Endometrium (tissue), 2 donors: Measurements from ENCODE around the gene ADAMTSL3.
"Not testable (repeated sequence)": the region's sequence is repeated elsewhere in the genome, so short reads cannot be mapped to it uniquely, and the experiment has no call there.

ENCODE experiments used
- FAIRE-seq: peaks from 2 replicates; lab custom pipeline; 2012; peaks lifted over from hg19 to GRCh38; lab: Jason Lieb, UNC
- donor health status: control.
- donor health status: control.

Gene ADAMTSL3

DNA sequence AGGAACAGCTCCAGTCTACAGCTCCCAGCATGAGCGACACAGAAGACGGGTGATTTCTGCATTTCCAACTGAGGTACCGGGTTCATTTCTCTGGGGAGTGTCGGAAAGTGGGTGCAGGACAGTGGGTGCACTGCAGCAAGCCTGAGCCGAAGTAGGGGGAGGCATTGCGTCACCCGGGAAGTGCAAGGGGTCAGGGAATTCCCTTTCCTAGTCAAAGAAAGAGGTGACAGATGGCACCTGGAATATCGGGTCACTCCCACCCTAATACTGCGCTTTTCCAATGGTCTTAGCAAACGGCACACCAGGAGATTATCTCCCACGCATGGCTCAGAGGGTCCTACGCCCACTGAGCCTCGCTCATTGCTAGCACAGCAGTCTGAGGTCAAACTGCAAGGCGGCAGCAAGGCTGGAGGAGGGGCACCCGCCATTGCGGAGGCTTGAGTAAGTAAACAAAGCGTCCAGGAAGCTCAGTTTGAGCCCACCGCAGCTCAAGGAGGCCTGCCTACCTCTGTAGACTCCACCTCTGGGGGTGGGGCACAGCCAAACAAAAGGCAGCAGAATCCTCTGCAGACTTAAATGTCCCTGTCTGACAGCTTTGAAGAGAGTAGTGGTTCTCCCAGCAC lies 388.6 kb downstream of the ADAMTSL3 start:
- not testable (repeated sequence) for FAIRE-seq

DNA sequence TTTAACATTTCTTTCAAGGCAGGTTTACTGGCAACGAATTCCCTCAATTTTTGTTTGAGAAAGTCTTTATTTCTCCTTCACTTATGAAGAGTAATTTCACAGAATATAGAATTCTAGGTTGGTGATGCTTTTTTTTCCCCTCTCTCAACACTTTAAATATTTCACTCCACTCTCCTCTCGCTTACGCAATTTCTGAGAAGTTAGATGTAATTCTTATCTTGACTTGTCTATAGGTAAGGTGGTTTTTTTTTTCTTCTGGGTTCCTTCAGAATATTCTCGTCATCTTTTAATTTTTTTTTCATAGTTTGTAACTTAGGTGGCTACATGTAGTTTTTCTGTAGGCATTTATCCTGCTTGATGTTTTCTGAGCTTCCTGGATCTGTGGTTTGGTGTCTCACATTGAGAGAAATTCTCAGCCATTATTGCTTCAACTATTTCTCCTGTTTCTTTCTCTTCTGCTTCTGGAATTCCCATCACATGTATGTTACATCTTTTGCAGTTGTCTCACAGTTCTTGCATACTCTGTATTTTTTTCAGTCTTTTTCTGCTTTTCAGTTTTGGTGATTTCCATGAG lies 392.2 kb downstream of the ADAMTSL3 start:
- no peak for FAIRE-seq

- FAIRE-seq = not testable (repeated sequence)
These were observed 395.6 kb downstream of the ADAMTSL3 start for GRCh38 chr15:84049480-84049879.

- no peak for FAIRE-seq
These were observed 396.2 kb downstream of the ADAMTSL3 start for GRCh38 chr15:84050076-84050475.

DNA sequence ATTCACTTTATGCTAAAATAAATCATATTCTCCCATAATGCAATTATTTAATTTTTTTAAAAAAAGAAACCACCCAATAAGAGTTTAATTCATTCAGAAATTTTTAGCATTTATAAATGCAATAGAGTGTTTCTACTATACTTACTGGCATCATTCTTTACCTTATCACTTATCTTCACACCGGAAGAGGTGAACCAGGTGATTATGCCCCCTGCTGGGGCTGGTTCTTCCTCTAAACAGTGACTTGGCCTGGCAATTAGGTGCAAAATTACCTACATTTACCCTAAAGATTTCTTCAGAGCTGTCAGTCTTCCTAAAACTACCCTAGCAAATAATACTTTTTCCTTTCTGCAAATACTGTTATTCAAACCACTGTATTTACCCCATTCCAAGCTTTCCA lies 397.2 kb downstream of the ADAMTSL3 start:
- not testable (repeated sequence) for FAIRE-seq

- FAIRE-seq = peak; percentile 29
These were observed 400.6 kb downstream of the ADAMTSL3 start for GRCh38 chr15:84054544-84054943.

GRCh38 chr15:84057714-84058331 lies 403.9 kb downstream of the ADAMTSL3 start:
- FAIRE-seq = no peak

- FAIRE-seq = not testable (repeated sequence)
These were observed 409.8 kb downstream of the ADAMTSL3 start for GRCh38 chr15:84063674-84064073.

GRCh38 chr15:84068674-84069073 lies 414.8 kb downstream of the ADAMTSL3 start:
- not testable (repeated sequence) for FAIRE-seq

DNA sequence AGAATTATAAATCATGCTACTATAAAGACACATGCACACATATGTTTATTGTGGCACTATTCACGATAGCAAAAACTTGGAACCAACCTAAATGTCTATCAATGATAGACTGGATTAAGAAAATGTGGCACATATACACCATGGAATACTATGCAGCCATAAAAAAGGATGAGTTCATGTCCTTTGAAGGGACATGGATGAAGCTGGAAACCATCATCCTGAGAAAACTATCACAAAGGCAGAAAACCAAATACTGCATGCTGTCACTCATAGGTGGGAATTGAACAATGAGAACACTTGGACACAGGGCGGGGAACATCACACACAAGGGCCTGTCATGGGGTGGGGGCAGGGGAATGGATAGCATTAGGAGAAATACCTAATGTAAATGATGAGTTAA lies 424.1 kb downstream of the ADAMTSL3 start:
- FAIRE-seq = not testable (repeated sequence)

- FAIRE-seq = not testable (repeated sequence)
These were observed 425.5 kb downstream of the ADAMTSL3 start for GRCh38 chr15:84079325-84079884.

- no peak for FAIRE-seq
These were observed 426.2 kb downstream of the ADAMTSL3 start for GRCh38 chr15:84079885-84080777.

- FAIRE-seq = not testable (repeated sequence)
These were observed 426.8 kb downstream of the ADAMTSL3 start for GRCh38 chr15:84080778-84081084.

DNA sequence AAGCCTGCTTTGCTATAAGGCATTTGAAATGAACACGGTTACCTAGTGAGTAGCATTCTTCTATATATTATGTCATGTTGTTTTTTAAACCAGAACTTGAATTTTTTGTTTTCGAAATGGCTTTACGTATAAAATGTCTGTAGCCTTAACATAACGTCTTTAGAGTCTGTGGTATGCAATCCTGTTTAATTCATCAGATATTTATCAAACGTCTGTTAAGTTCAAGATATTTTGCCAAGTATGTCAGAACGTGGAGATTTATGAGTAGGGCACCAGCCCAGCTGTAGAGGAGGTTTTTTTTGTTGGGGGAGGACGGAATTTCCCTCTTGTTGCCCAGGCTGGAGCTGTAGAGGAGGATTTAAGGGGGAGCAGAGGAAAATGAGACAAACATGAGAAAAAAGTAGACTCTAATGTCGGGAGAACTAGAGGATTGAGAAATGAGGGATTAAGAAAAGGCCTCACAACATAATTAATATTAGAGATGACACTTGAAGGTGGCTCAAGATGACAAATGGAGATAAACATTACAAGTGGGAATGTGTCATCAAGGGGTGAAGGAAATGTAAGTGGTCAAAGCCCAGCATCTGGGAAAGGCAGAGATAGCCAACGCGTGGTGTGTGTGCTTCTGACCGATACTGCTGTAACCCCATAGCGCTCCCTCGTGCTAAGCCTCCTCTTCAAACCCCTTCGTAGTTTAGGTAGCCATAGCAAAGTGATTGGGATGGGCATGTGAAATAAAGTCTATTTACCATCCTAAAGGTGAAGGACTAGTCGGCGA lies 427.7 kb downstream of the ADAMTSL3 start:
- no peak for FAIRE-seq

DNA sequence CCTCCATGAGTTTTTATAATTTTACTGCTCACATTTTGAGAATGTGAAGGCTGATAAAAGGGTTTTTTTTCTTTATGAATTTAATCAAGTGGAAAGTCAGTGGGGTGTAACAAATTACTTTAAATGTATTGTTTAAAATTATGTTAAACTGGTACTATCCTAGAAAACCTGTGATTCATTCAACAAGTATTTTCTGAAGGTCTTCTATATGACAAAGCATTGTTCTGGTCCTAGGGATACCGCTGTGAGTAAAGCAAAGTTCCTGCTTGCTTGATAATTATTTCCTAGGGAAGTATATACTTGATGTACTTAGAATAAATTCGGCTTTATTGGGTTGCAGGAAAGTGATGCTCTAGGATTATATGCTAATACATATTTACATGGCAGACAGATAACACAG lies 428.8 kb downstream of the ADAMTSL3 start:
- no peak for FAIRE-seq

- peak; percentile 50 for FAIRE-seq
These were observed 432.1 kb downstream of the ADAMTSL3 start for GRCh38 chr15:84086071-84086470.
